H1 (cell line): ENCODE measurements around the gene CFL2. TPM values are rescaled to one million over a fixed set of nuclear protein-coding genes. Genes with fewer than 3 reads are reported as not detected.
A peak's percentile ranks its signal among the peaks of the same experiment; 100 is the strongest.

ENCODE experiments used
- CTCF ChIA-PET: fragments of 300-600 bp; sonication (Branson Sonifier 250); formaldehyde crosslinking; loops from one replicate; lab custom pipeline; 2021; ENCODE audit not compliant: partially characterized antibody; lab: Charles Lee
- POLR2A ChIA-PET: fragments of 300-600 bp; sonication (Branson Sonifier 250); formaldehyde crosslinking; loops from one replicate; lab custom pipeline; 2021; ENCODE audit warnings: inconsistent platforms; ENCODE audit not compliant: partially characterized antibody; lab: Charles Lee
- DNase-seq, 2 experiments: peaks; one replicate each; pipeline versions ENCODE4 v3.0.0 to v3.0.0-alpha.2; 2010 to 2022; ENCODE audit warnings: low spot score in 2 of 2, low read depth in 1 of 2, mixed read lengths in 1 of 2
- FAIRE-seq: peaks from 2 replicates; lab custom pipeline; 2011; peaks lifted over from hg19 to GRCh38; lab: Jason Lieb, UNC
- H2AFZ ChIP-seq: 2 replicates; pipeline ENCODE4 v1.8.1; 2012; ENCODE audit warnings: low read length, inconsistent platforms
- H2AK5ac ChIP-seq: 2 replicates; pipeline ENCODE4 v1.6.1; 2013; ENCODE audit warnings: low read depth, low read length
- H2BK120ac ChIP-seq: replicated peaks from 2 replicates; pipeline ENCODE3; 2013; ENCODE audit warnings: low read depth, low read length, inconsistent platforms
- H2BK12ac ChIP-seq: 2 replicates; pipeline ENCODE4 v1.6.1; 2013; ENCODE audit warnings: low read depth, low read length
- H2BK15ac ChIP-seq: 2 replicates; pipeline ENCODE4 v1.6.1; 2013; ENCODE audit warnings: low read length
- H2BK20ac ChIP-seq: 2 replicates; pipeline ENCODE4 v1.6.1; 2013; ENCODE audit warnings: low read length
- H2BK5ac ChIP-seq: 2 replicates; pipeline ENCODE4 v1.6.1; 2013; ENCODE audit warnings: low read depth, low read length
- H3K14ac ChIP-seq: 2 replicates; pipeline ENCODE4 v1.6.1; 2013; ENCODE audit warnings: inconsistent platforms; ENCODE audit not compliant: insufficient read length
- H3K18ac ChIP-seq: 2 replicates; pipeline ENCODE4 v1.6.1; 2013; ENCODE audit warnings: low read length; ENCODE audit errors: extremely low read depth
- H3K23ac ChIP-seq: 2 replicates; pipeline ENCODE4 v1.6.1; 2013; ENCODE audit warnings: inconsistent platforms; ENCODE audit not compliant: insufficient read length
- H3K23me2 ChIP-seq: 2 replicates; pipeline ENCODE4 v1.6.1; 2013; ENCODE audit warnings: low read depth, low read length
- H3K27ac ChIP-seq: 2 replicates; pipeline ENCODE4 v1.6.1; 2011; ENCODE audit warnings: low read depth, low read length, inconsistent platforms
- H3K27me3 ChIP-seq, 4 experiments: replicated peaks in 1 of 4; 1 replicate in 1 of 4; 2 replicates in 3 of 4; pipeline versions ENCODE4 v1.6.1 to v1.8.1; 2011 to 2013; ENCODE audit warnings: low read length in 3 of 4, mild to moderate bottlenecking in 3 of 4, inconsistent platforms in 2 of 4, mixed read lengths in 2 of 4, moderate library complexity in 1 of 4; ENCODE audit not compliant: control insufficient read depth in 3 of 4, insufficient read depth in 3 of 4; ENCODE audit errors: extremely low read depth in 1 of 4
- H3K36me3 ChIP-seq, 4 experiments: 2 replicates each; pipeline versions ENCODE4 v1.6.1 to v1.8.1; 2011 to 2013; ENCODE audit warnings: mild to moderate bottlenecking in 4 of 4, low read length in 3 of 4, moderate library complexity in 2 of 4, control low read depth in 1 of 4, inconsistent platforms in 1 of 4; ENCODE audit not compliant: insufficient read depth in 4 of 4, control insufficient read depth in 2 of 4
- H3K4ac ChIP-seq: replicated peaks from 2 replicates; pipeline ENCODE3; 2013; ENCODE audit warnings: low read length, low read depth, mixed read lengths, inconsistent platforms; ENCODE audit not compliant: insufficient read length
- H3K4me1 ChIP-seq, 4 experiments: replicated peaks in 1 of 4; 1 replicate in 1 of 4; 2 replicates in 3 of 4; pipeline versions ENCODE4 v1.6.1 to v1.8.1; 2011 to 2013; ENCODE audit warnings: low read length in 3 of 4, inconsistent platforms in 2 of 4, mixed read lengths in 1 of 4; ENCODE audit not compliant: insufficient read depth in 4 of 4, control insufficient read depth in 3 of 4
- H3K4me2 ChIP-seq, 2 experiments: 2 replicates each; pipeline versions ENCODE4 v1.6.1 to v1.8.1; 2011 to 2013; ENCODE audit warnings: low read depth in 2 of 2, low read length in 2 of 2, control low read depth in 1 of 2, inconsistent platforms in 1 of 2, mild to moderate bottlenecking in 1 of 2; ENCODE audit not compliant: insufficient read depth in 1 of 2
- H3K4me3 ChIP-seq, 4 experiments: fragments of 200-600, 300-600 bp in 1 of 4; sonication (generic), shearing (Covaris generic), sonication (Bioruptor Twin) in 1 of 4; 2 replicates each; pipeline versions ENCODE4 v1.5.1 to v1.8.1; 2011 to 2016; ENCODE audit warnings: low read length in 4 of 4, low read depth in 3 of 4, control low read depth in 2 of 4, inconsistent platforms in 2 of 4, mild to moderate bottlenecking in 2 of 4, mixed read lengths in 1 of 4, moderate library complexity in 1 of 4; ENCODE audit not compliant: insufficient read depth in 2 of 4; ENCODE audit errors: extremely low read depth in 1 of 4
- H3K56ac ChIP-seq: replicated peaks from 2 replicates; pipeline ENCODE3; 2013; ENCODE audit warnings: low read depth, mild to moderate bottlenecking, mixed read lengths, low read length, inconsistent platforms; ENCODE audit not compliant: insufficient read length
- H3K79me1 ChIP-seq: 2 replicates; pipeline ENCODE4 v1.6.1; 2013; ENCODE audit warnings: low read depth, low read length, control low read depth
- H3K79me2 ChIP-seq, 2 experiments: 2 replicates each; pipeline versions ENCODE4 v1.6.1 to v1.8.1; 2012 to 2013; ENCODE audit warnings: low read length in 2 of 2, mild to moderate bottlenecking in 2 of 2, inconsistent platforms in 1 of 2; ENCODE audit not compliant: insufficient read depth in 2 of 2, control insufficient read depth in 1 of 2
- H3K9ac ChIP-seq, 4 experiments: replicated peaks in 1 of 4; 1 replicate in 1 of 4; 2 replicates in 3 of 4; pipeline versions ENCODE4 v1.6.1 to v1.8.1; 2011 to 2013; ENCODE audit warnings: low read depth in 3 of 4, low read length in 3 of 4, control low read depth in 2 of 4, mild to moderate bottlenecking in 2 of 4, moderate library complexity in 2 of 4, inconsistent platforms in 1 of 4; ENCODE audit errors: extremely low read depth in 1 of 4
- H3K9me3 ChIP-seq, 2 experiments: 2 replicates each; pipeline versions ENCODE4 v1.6.1 to v1.8.1; 2012 to 2013; ENCODE audit warnings: mild to moderate bottlenecking in 2 of 2, moderate library complexity in 2 of 2, control low read depth in 1 of 2, inconsistent platforms in 1 of 2, low read depth in 1 of 2, low read length in 1 of 2, mixed read lengths in 1 of 2; ENCODE audit not compliant: insufficient read depth in 2 of 2
- H4K20me1 ChIP-seq, 2 experiments: replicated peaks in 1 of 2; 2 replicates each; pipeline versions ENCODE3 to v1.8.1; 2011 to 2013; ENCODE audit warnings: inconsistent platforms in 2 of 2, low read length in 2 of 2, mild to moderate bottlenecking in 1 of 2; ENCODE audit not compliant: insufficient read depth in 2 of 2, control insufficient read depth in 1 of 2
- H4K5ac ChIP-seq: 2 replicates; pipeline ENCODE4 v1.6.1; 2013; ENCODE audit warnings: low read length, low read depth, mixed read lengths, inconsistent platforms; ENCODE audit not compliant: insufficient read length
- H4K8ac ChIP-seq: 2 replicates; pipeline ENCODE4 v1.8.0; 2013; ENCODE audit warnings: mild to moderate bottlenecking, moderate library complexity, low read length, inconsistent platforms; ENCODE audit not compliant: insufficient read depth; ENCODE audit errors: extremely low read depth
- H4K91ac ChIP-seq: replicated peaks from 2 replicates; pipeline ENCODE3; 2013; ENCODE audit warnings: low read length, mixed read lengths, inconsistent platforms; ENCODE audit not compliant: insufficient read length
- TEAD4 ChIP-seq: IDR thresholded peaks from 2 replicates; pipeline ENCODE4 v1.6.1; 2012; ENCODE audit warnings: low read depth, low read length, inconsistent platforms, mixed read lengths
- ZNF274 ChIP-seq: IDR thresholded peaks from 2 replicates; pipeline ENCODE4 v1.7.0; 2012; ENCODE audit warnings: low read length, borderline replicate concordance; ENCODE audit errors: extremely low read depth
- WGBS, 2 experiments: shearing (Covaris generic) in 1 of 2; methylation state at CpG; one replicate each; pipeline versions ENCODE4 v1.1.6 to v1.1.7; 2013 to 2015; ENCODE audit warnings: low lambda C conversion rate in 2 of 2, mixed read lengths in 2 of 2, inconsistent platforms in 1 of 2, low coverage in 1 of 2, missing lambda C conversion rate in 1 of 2; ENCODE audit not compliant: insufficient replicate concordance in 2 of 2, insufficient coverage in 1 of 2, insufficient read length in 1 of 2; ENCODE audit errors: extremely low coverage in 1 of 2, missing lambda C conversion rate in 1 of 2; 5-methylcytosine and 5-hydroxymethylcytosine counted together
- polyA plus RNA-seq, 7 experiments: library from polyadenylated mRNA; depleted of rRNA in 3 of 7; stranded (reverse) in 5 of 7; unstranded in 2 of 7; fragments of >200 nt in 5 of 7; fragments of 200-250 nt in 2 of 7; gene quantifications; 1 replicate in 5 of 7; 2 replicates in 1 of 7; 4 replicates in 1 of 7; pipeline versions ENCODE4 v1.2.1 to v1.2.3, GENCODE V29; 2011 to 2013; ENCODE audit warnings: missing spikeins in 2 of 7, mixed read lengths in 2 of 7
- total RNA-seq: library from RNA; stranded (reverse); fragmentation: NEBNext Ultra II Directional; extraction: Animal tissue kit (Norgen Biotek cat#: 25700); gene quantifications from 2 replicates; pipeline ENCODE4 v1.2.1, GENCODE V29; 2021
- TF ChIP-seq, protein P1 (sequence below): IDR thresholded peaks from 2 replicates; pipeline ENCODE4 v1.6.1; 2012; ENCODE audit warnings: inconsistent platforms

Gene CFL2
- total and polyA plus RNA-seq, 2 of the 8 experiments (the other 6 are each of a cell fraction or from before 2014, with no cell fraction given), result 9.7 to 20.5 TPM

DNA sequence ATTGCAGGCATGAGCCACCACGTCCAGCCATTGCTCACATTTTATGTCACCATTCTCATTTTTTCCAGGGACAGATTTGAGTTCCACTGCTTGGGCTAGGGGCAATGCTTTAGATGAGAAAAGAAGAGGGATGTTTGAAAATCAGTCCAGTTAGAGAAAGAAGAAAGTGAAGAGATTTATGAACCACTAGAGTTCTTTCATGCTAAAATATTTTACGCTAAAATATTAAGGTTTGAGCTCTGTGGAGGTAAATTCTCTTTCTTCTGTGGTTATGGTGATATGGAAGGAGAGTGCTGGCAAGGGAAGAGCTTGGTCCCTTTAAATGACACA lies 21.5 kb downstream of the CFL2 start:
- H2AFZ ChIP-seq, result 0 out of 2 replicates have a peak overlapping the region, but pooled peaks have one; percentile 21
- no peak overlapping the region for H4K8ac ChIP-seq
- H4K20me1 ChIP-seq, result no peaks in the 10 kb centered on the region
- H3K79me1 ChIP-seq, result no peaks in the 10 kb centered on the region
- H3K9me3 ChIP-seq, result no peaks in the 10 kb centered on the region
- no peak overlapping the region for H3K18ac ChIP-seq
- FAIRE-seq (no peak), DNase-seq (no peak)
- no peak overlapping the region for H4K91ac ChIP-seq
- CTCF ChIA-PET, result interaction anchor here (0.6 to 2.4 kb wide), 5 partner anchors 8 to 40 kb away, joined by 5 to 9 read pairs (median 6); no protein-coding TSS in a partner anchor
- H3K23ac ChIP-seq, result no peak overlapping the region
- H2BK5ac ChIP-seq, result no peak overlapping the region
- no peak overlapping the region for H2AK5ac ChIP-seq
- H4K5ac ChIP-seq, result no peak overlapping the region
- H3K9ac ChIP-seq, result no peak overlapping the region
- peak overlapping the region; percentile 24; the same call in 1 of the 2 replicates for H2BK20ac ChIP-seq
- H3K36me3 ChIP-seq, result no peaks in the 10 kb centered on the region; a peak in 1 of 8 replicates
- no peak overlapping the region for H3K14ac ChIP-seq
- no peaks in the 10 kb centered on the region for H3K79me2 ChIP-seq
- H2BK12ac ChIP-seq, result no peak overlapping the region
- no peak overlapping the region for H3K56ac ChIP-seq
- no peak overlapping the region for H3K4me3 ChIP-seq
- H3K4ac ChIP-seq, result no peak overlapping the region
- H3K4me1 ChIP-seq, result peaks cover 0 to 6% (median under 1%) of the 10 kb centered on the region in 4 experiments; a peak in 3 of 7 replicates
- TF ChIP-seq, protein P1, sequence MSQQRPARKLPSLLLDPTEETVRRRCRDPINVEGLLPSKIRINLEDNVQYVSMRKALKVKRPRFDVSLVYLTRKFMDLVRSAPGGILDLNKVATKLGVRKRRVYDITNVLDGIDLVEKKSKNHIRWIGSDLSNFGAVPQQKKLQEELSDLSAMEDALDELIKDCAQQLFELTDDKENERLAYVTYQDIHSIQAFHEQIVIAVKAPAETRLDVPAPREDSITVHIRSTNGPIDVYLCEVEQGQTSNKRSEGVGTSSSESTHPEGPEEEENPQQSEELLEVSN, result no peak
- no peak for TF ChIP-seq ZNF274
- no peak for TF ChIP-seq TEAD4
- 83% methylated on average over 2 of the region's 2 CpGs; no CpG with 5 or more reads in 1 of the 2 experiments for WGBS, 2 experiments
- POLR2A ChIA-PET, result interaction anchor here (0.6 to 3.5 kb wide), 15 partner anchors 11 to 1432 kb away, joined by 3 to 31 read pairs (median 4); partner anchors contain the start of genes BAZ1A, CFL2 and EGLN3
- peak overlapping the region; percentile 26 to 55; a peak in 1 of 4 replicates for H3K4me2 ChIP-seq
- no peak overlapping the region for H2BK120ac ChIP-seq
- 0 out of 7 replicates have a peak, but pooled peaks cover 0 to 2% (median 0%) of the 10 kb centered on the region in 4 experiments for H3K27me3 ChIP-seq
- H2BK15ac ChIP-seq, result no peak overlapping the region
- no peak overlapping the region for H3K27ac ChIP-seq
- H3K23me2 ChIP-seq, result no peaks in the 10 kb centered on the region
